Measurements from ENCODE around the gene BICD1. TPM values are rescaled to one million over a fixed set of nuclear protein-coding genes. Genes with fewer than 3 reads are reported as not detected.
"Not testable (repeated sequence)": the region's sequence is repeated elsewhere in the genome, so short reads cannot be mapped to it uniquely, and the experiment has no call there.

BICD1 gene
- total RNA-seq, 2 experiments from 2014 or later = 10.5 to 10.7 TPM

- ChIA-PET CTCF (interaction anchor here (1.3 kb wide), 1 partner anchor 23 kb away, joined by 4 read pairs; no protein-coding TSS in a partner anchor), POLR2A (no interaction called here)
- no peaks in the 10 kb centered on the region for H3K27me3 Mint-ChIP-seq
- H3K4me3 Mint-ChIP-seq = no peak overlapping the region
- H3K4me1 Mint-ChIP-seq (ENCODE audit: low read depth) = no peaks in the 10 kb centered on the region
- H3K9me3 Mint-ChIP-seq = no peaks in the 10 kb centered on the region
- intact Hi-C loops (cut with micrococcal nuclease) = no loop called here
- DNase-seq = no peak
- no peaks in the 10 kb centered on the region for H3K36me3 Mint-ChIP-seq
- H3K27ac Mint-ChIP-seq = no peak overlapping the region
Measured at GRCh38 chr12:32083489-32083888, 23.2 kb upstream of the BICD1 start.

GRCh38 chr12:32084017-32084688 is 22.5 kb upstream of the BICD1 start:
- no peaks in the 10 kb centered on the region for H3K9me3 Mint-ChIP-seq
- no peaks in the 10 kb centered on the region for H3K36me3 Mint-ChIP-seq
- POLR2A ChIA-PET = interaction anchor here (0.5 to 0.9 kb wide), 2 partner anchors 22 to 74 kb away, joined by 3 read pairs; no protein-coding TSS in a partner anchor
- H3K4me1 Mint-ChIP-seq (ENCODE audit: low read depth) = no peaks in the 10 kb centered on the region
- no peak overlapping the region for H3K4me3 Mint-ChIP-seq
- no peaks in the 10 kb centered on the region for H3K27me3 Mint-ChIP-seq
- CTCF ChIA-PET = interaction anchor here (0.6 to 1.3 kb wide), 2 partner anchors 23 to 461 kb away, joined by 3 to 4 read pairs; no protein-coding TSS in a partner anchor
- intact Hi-C loops (cut with micrococcal nuclease) = no loop called here
- DNase-seq = no peak
- H3K27ac Mint-ChIP-seq = no peak overlapping the region

- no peak overlapping the region for H3K4me3 Mint-ChIP-seq
- no peaks in the 10 kb centered on the region for H3K36me3 Mint-ChIP-seq
- intact Hi-C loops (cut with micrococcal nuclease) = no loop called here
- ChIA-PET CTCF (interaction anchor here (0.6 to 1.3 kb wide), 2 partner anchors 24 to 460 kb away, joined by 3 to 4 read pairs; no protein-coding TSS in a partner anchor), POLR2A (interaction anchor here (0.5 to 0.9 kb wide), 2 partner anchors 21 to 73 kb away, joined by 3 read pairs; no protein-coding TSS in a partner anchor)
- no peak for DNase-seq
- H3K9me3 Mint-ChIP-seq = no peaks in the 10 kb centered on the region
- no peak overlapping the region for H3K27ac Mint-ChIP-seq
- no peaks in the 10 kb centered on the region for H3K27me3 Mint-ChIP-seq
- no peaks in the 10 kb centered on the region for H3K4me1 Mint-ChIP-seq (ENCODE audit: low read depth)
Measured at GRCh38 chr12:32084753-32085152, 21.9 kb upstream of the BICD1 start.

GRCh38 chr12:32087306-32087705 is 19.3 kb upstream of the BICD1 start:
- no peaks in the 10 kb centered on the region for H3K36me3 Mint-ChIP-seq

GRCh38 chr12:32089156-32089555 is 17.5 kb upstream of the BICD1 start:
- Mint-ChIP-seq H3K27ac (no peak overlapping the region), H3K36me3 (no peaks in the 10 kb centered on the region), H3K4me3 (no peak overlapping the region), H3K9me3 (no peaks in the 10 kb centered on the region), H3K4me1 (ENCODE audit: low read depth) (no peaks in the 10 kb centered on the region), H3K27me3 (no peaks in the 10 kb centered on the region)
- ChIA-PET POLR2A (no interaction called here), CTCF (no interaction called here)
- DNase-seq = no peak
- intact Hi-C loops (cut with micrococcal nuclease) = no loop called here

More at GRCh38 chr12:32087306-32087705, 19.3 kb upstream of the BICD1 start:
- Mint-ChIP-seq H3K4me3 (no peak overlapping the region), H3K4me1 (ENCODE audit: low read depth) (no peaks in the 10 kb centered on the region), H3K9me3 (no peaks in the 10 kb centered on the region), H3K27ac (no peak overlapping the region), H3K27me3 (no peaks in the 10 kb centered on the region)
- no peak for DNase-seq
- ChIA-PET POLR2A (no interaction called here), CTCF (no interaction called here)
- intact Hi-C loops (cut with micrococcal nuclease) = no loop called here

GRCh38 chr12:32089586-32089985 is 17.1 kb upstream of the BICD1 start:
- H3K9me3 Mint-ChIP-seq = no peaks in the 10 kb centered on the region
- no peaks in the 10 kb centered on the region for H3K4me1 Mint-ChIP-seq (ENCODE audit: low read depth)
- H3K36me3 Mint-ChIP-seq = no peaks in the 10 kb centered on the region
- intact Hi-C loops (cut with micrococcal nuclease) = no loop called here
- POLR2A ChIA-PET = no interaction called here
- CTCF ChIA-PET = no interaction called here
- DNase-seq = no peak
- no peak overlapping the region for H3K27ac Mint-ChIP-seq
- H3K27me3 Mint-ChIP-seq = no peaks in the 10 kb centered on the region
- no peak overlapping the region for H3K4me3 Mint-ChIP-seq

GRCh38 chr12:32091696-32092095 is 15.0 kb upstream of the BICD1 start:
- H3K4me3 Mint-ChIP-seq = no peak overlapping the region

GRCh38 chr12:32098112-32098511 is 8.5 kb upstream of the BICD1 start:
- intact Hi-C loops (cut with micrococcal nuclease) = no loop called here
- no peak for DNase-seq
- Mint-ChIP-seq H3K27ac (no peak overlapping the region), H3K36me3 (no peaks in the 10 kb centered on the region), H3K4me1 (ENCODE audit: low read depth) (no peaks in the 10 kb centered on the region), H3K4me3 (no peak overlapping the region), H3K27me3 (no peaks in the 10 kb centered on the region), H3K9me3 (no peaks in the 10 kb centered on the region)
- POLR2A ChIA-PET = no interaction called here
- CTCF ChIA-PET = no interaction called here

More at GRCh38 chr12:32091696-32092095, 15.0 kb upstream of the BICD1 start:
- Mint-ChIP-seq H3K27ac (no peak overlapping the region), H3K36me3 (no peaks in the 10 kb centered on the region), H3K9me3 (no peaks in the 10 kb centered on the region), H3K27me3 (no peaks in the 10 kb centered on the region), H3K4me1 (ENCODE audit: low read depth) (no peaks in the 10 kb centered on the region)
- DNase-seq = no peak
- ChIA-PET CTCF (no interaction called here), POLR2A (no interaction called here)
- intact Hi-C loops (cut with micrococcal nuclease) = no loop called here

GRCh38 chr12:32099275-32099674 is 7.4 kb upstream of the BICD1 start:
- DNase-seq; H3K4me1 Mint-ChIP-seq (ENCODE audit: low read depth); H3K36me3 Mint-ChIP-seq; POLR2A ChIA-PET; CTCF ChIA-PET; H3K27me3 Mint-ChIP-seq; H3K27ac Mint-ChIP-seq; intact Hi-C loops (cut with micrococcal nuclease); H3K9me3 Mint-ChIP-seq; H3K4me3 Mint-ChIP-seq: not testable (repeated sequence)

- Mint-ChIP-seq H3K9me3 (no peaks in the 10 kb centered on the region), H3K4me3 (no peak overlapping the region), H3K36me3 (no peaks in the 10 kb centered on the region), H3K27me3 (no peaks in the 10 kb centered on the region), H3K27ac (no peak overlapping the region), H3K4me1 (ENCODE audit: low read depth) (no peaks in the 10 kb centered on the region)
- POLR2A ChIA-PET = no interaction called here
- CTCF ChIA-PET = no interaction called here
- no peak for DNase-seq
- intact Hi-C loops (cut with micrococcal nuclease) = no loop called here
Measured at GRCh38 chr12:32100361-32100760, 6.3 kb upstream of the BICD1 start.

- no peaks in the 10 kb centered on the region for H3K9me3 Mint-ChIP-seq
- H3K4me1 Mint-ChIP-seq (ENCODE audit: low read depth) = peaks cover 1% of the 10 kb centered on the region
- H3K27me3 Mint-ChIP-seq = no peaks in the 10 kb centered on the region
- H3K27ac Mint-ChIP-seq = no peak overlapping the region
- H3K4me3 Mint-ChIP-seq = no peak overlapping the region
- DNase-seq = no peak
- intact Hi-C loops (cut with micrococcal nuclease) = no loop called here
- no peaks in the 10 kb centered on the region for H3K36me3 Mint-ChIP-seq
- ChIA-PET CTCF (no interaction called here), POLR2A (no interaction called here)
Measured at GRCh38 chr12:32100888-32101287, 5.8 kb upstream of the BICD1 start.

GRCh38 chr12:32102234-32102633 is 4.4 kb upstream of the BICD1 start:
- Mint-ChIP-seq H3K4me3 (no peak overlapping the region), H3K36me3 (no peaks in the 10 kb centered on the region), H3K4me1 (ENCODE audit: low read depth) (peaks cover 5% of the 10 kb centered on the region), H3K27ac (no peak overlapping the region), H3K9me3 (no peaks in the 10 kb centered on the region), H3K27me3 (no peaks in the 10 kb centered on the region)
- ChIA-PET POLR2A (no interaction called here), CTCF (interaction anchor here (0.6 kb wide), 2 partner anchors 50 to 658 kb away, joined by 3 read pairs; no protein-coding TSS in a partner anchor)
- intact Hi-C loops (cut with micrococcal nuclease) = no loop called here
- no peak for DNase-seq

Data from activated CD4-positive, alpha-beta memory T cell treated with anti-CD3 and anti-CD28 coated beads for 36 hours (primary cell).